Psoas muscle (tissue), 8 donors: ENCODE results near the gene VPS13D. TPM values are rescaled to one million over a fixed set of nuclear protein-coding genes. Genes with fewer than 3 reads are reported as not detected.
A peak's percentile ranks its signal among the peaks of the same experiment; 100 is the strongest.

ENCODE experiments used
- ATAC-seq, 4 donors: fragments of 200-7000 bp; cut with Tn5 transposase; one replicate each; pipeline ENCODE4 v1.9.1; 2020; ENCODE audit warnings: moderate library complexity in 3 of 4, mild to moderate bottlenecking in 2 of 4
- DNase-seq, 2 donors: peaks; one replicate each; pipeline ENCODE4 v3.0.0-alpha.2; 2020
- H3K27ac ChIP-seq: fragments of 200-600 bp; one replicate; pipeline ENCODE4 v1.8.0; 2022
- H3K27me3 ChIP-seq, 3 donors: fragments of 200-600 bp in 1 of 3; one replicate each; pipeline versions ENCODE4 v1.6.1 to v1.8.0; 2013 to 2022; ENCODE audit warnings: low read length in 2 of 3, mild to moderate bottlenecking in 2 of 3, moderate library complexity in 1 of 3; ENCODE audit not compliant: insufficient read depth in 3 of 3
- H3K36me3 ChIP-seq, 2 donors: fragments of 200-600 bp in 1 of 2; one replicate each; pipeline versions ENCODE4 v1.6.1 to v1.8.0; 2013 to 2022; ENCODE audit warnings: low read depth in 1 of 2, mild to moderate bottlenecking in 1 of 2, moderate library complexity in 1 of 2; ENCODE audit not compliant: insufficient read depth in 1 of 2
- H3K4me1 ChIP-seq: fragments of 200-600 bp; one replicate; pipeline ENCODE4 v1.8.0; 2022
- H3K4me3 ChIP-seq: fragments of 200-600 bp; one replicate; pipeline ENCODE4 v1.8.0; 2022; ENCODE audit warnings: mild to moderate bottlenecking
- H3K9me3 ChIP-seq: fragments of 200-600 bp; one replicate; pipeline ENCODE4 v1.8.0; 2022
- WGBS, 3 donors: extraction: QIAGEN DNeasy Blood & Tissue Kit; methylation state at CpG; one replicate each; pipeline versions ENCODE4 v1.1.6 to v1.1.7; 2013; 5-methylcytosine and 5-hydroxymethylcytosine counted together
- intact Hi-C, 2 donors: fragments of 100-400 bp; cut with DNase I; formaldehyde crosslinking; loops; one replicate each; pipeline versions ENCODE4 v1.11.0 to v1.14.2; 2022
- polyA plus RNA-seq, 3 donors: library from polyadenylated mRNA; stranded (reverse); fragments of 200-250 nt; gene quantifications; one replicate each; pipeline ENCODE4 v1.2.3, GENCODE V29; 2013
- total RNA-seq, 4 donors: library from RNA; stranded (reverse); fragmentation: NEBNext Ultra II Directional in 2 of 4; extraction: Animal tissue kit (Norgen Biotek cat#: 25700) in 2 of 4; gene quantifications; one replicate each; pipeline versions ENCODE4 v1.2.1 to v1.2.4, GENCODE V29; 2021 to 2023
- TF ChIP-seq, protein P1 (sequence below): fragments of 200-600 bp; IDR thresholded peaks from one replicate; pipeline ENCODE4 v1.8.0; 2022; ENCODE audit warnings: antibody characterized with exemption
- donor health status: healthy with polysubstance abuse.
- donor health status: DM: no; HTN: no; CAD: no; lungs with moderate emphysema.
- donor health status: Bipolar disorder and iron deficiency.
- donor health status: healthy.
- donor health status: DM: yes; HTN: yes; CAD: no.
- donor health status: DM: no; HTN: no; CAD: no.
- donor health status: DM: no; HTN: no; CAD: no.
- donor health status: DM: yes; HTN: yes; CAD: no.

Gene VPS13D
- total and polyA plus RNA-seq, 7 donors = 19.9 to 69.1 (median 45.3) TPM

DNA sequence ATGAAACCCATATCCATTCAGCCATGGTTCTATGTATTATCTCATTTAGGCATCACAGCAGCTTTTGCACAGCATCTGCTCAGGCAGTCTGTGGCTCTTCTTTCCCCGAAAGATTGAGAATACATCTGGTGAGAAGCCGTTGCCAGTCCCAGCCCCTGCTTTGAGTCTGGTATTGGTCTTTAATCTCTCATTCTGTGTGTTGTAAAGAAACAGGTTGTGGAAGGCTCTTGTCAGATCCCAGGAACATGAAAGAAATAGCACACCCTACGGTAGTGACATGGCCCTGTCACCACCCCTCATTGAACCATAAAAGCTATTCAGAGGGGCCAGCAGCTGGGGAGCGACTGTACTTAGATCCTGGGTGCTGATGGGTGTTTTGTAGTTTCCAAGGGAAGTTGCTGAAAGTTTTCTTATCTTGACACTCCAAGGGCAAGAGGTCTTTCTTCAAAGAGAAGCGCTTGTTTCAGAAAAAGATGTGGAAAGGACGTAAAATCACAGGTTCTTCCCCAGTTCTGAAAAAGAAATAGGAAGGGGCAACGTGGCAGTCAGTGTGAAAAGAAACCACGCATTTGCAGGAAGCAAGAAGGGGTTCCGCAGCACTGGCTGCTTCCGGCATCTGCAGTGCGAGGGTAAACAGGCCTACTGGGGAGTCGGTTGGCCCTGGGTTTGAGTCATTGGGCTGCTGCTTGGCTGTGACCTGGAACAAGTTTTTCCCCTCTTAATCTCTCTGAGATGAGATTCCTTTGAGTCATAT is 243.1 kb downstream of the VPS13D start:
- Histone ChIP-seq H3K4me3 (no peak overlapping the region), H3K9me3 (no peaks in the 10 kb centered on the region), H3K27me3 (no peaks in the 10 kb centered on the region), H3K4me1 (peaks cover 81% of the 10 kb centered on the region), H3K36me3 (no peaks in the 10 kb centered on the region), H3K27ac (peak overlapping the region; percentile 79)
- no peak for ATAC-seq
- no peak for DNase-seq
- intact Hi-C loops = no loop called here
- 70 to 71% (median 71%) methylated on average over 12 of the region's 12 CpGs for WGBS, 3 donors
- TF ChIP-seq, protein P1, sequence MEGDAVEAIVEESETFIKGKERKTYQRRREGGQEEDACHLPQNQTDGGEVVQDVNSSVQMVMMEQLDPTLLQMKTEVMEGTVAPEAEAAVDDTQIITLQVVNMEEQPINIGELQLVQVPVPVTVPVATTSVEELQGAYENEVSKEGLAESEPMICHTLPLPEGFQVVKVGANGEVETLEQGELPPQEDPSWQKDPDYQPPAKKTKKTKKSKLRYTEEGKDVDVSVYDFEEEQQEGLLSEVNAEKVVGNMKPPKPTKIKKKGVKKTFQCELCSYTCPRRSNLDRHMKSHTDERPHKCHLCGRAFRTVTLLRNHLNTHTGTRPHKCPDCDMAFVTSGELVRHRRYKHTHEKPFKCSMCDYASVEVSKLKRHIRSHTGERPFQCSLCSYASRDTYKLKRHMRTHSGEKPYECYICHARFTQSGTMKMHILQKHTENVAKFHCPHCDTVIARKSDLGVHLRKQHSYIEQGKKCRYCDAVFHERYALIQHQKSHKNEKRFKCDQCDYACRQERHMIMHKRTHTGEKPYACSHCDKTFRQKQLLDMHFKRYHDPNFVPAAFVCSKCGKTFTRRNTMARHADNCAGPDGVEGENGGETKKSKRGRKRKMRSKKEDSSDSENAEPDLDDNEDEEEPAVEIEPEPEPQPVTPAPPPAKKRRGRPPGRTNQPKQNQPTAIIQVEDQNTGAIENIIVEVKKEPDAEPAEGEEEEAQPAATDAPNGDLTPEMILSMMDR = no peak

DNA sequence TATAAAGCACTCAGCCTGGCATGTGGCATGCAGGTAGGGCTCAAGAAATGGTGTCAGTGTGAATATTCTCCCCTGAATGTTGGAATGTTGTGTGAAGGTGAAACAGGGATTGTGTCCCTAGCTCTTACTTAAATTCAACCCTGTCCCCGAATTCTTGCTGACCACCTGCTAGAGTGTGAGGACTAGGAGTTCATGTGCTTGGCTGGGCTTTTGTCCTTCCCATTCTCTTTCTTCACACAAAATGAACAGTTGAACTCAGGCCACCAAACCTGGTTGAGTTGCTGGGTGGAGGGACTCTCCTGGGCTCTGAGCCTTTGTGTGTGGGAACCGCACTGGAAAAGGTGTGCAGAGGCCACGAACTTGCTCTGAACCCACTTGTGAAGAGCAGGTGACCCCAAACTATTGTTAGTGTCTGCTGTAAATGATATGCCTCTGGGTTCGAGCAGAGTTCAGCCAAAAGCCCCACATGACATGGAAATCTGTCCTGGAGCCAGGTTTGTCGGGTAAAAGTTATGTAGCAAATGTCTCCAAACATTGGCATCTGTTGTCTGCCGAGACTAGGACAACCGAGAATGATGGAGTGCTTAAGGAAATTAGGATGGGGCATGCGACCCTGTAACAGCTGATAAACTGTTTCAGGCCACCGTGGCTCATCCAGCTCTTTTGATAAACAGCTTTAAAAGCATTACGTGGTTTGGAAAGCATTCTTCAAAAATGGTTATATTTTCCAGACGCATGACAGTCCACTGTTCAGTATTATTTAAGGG is 243.9 kb downstream of the VPS13D start:
- H3K4me3 ChIP-seq = no peak overlapping the region
- H3K27ac ChIP-seq = peak overlapping the region; percentile 79
- intact Hi-C loops = loop anchor here in 1 of 2 donors (1.0 kb wide), 1 partner anchor 144 kb away; no protein-coding TSS in a partner anchor
- DNase-seq = peak in 1 of 2 donors; percentile 28
- TF ChIP-seq, protein P1 = no peak
- H3K27me3 ChIP-seq = no peaks in the 10 kb centered on the region
- peak; percentile 34 to 61 (median 54) for ATAC-seq
- peaks cover 88% of the 10 kb centered on the region for H3K4me1 ChIP-seq
- no peaks in the 10 kb centered on the region for H3K36me3 ChIP-seq
- H3K9me3 ChIP-seq = no peaks in the 10 kb centered on the region
- 10 to 19% (median 15%) methylated on average over 11 of the region's 11 CpGs for WGBS, 3 donors

DNA sequence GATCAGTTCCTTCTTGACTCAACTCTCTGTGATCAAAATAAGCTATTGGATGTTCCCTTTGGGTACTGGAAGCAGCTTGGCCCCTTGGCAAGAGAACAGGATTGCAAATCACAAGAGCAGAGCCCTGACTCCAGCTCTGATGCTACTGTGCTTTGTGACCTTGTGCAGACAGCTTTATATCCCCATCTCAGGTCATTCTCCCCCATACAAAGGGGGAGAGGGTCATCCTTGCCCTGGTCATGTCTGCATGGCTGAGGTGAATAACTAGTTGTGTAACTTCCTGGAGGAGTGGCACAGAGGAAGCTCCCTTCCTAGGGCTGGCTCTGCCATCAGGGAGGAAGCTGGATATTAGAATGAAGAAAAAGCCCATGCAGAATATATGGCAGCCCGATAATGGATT is 245.3 kb downstream of the VPS13D start:
- peak; percentile 23 to 45 (median 40) for ATAC-seq
- TF ChIP-seq, protein P1 = no peak
- Histone ChIP-seq H3K27me3 (no peaks in the 10 kb centered on the region), H3K4me3 (no peak overlapping the region), H3K27ac (peak overlapping the region; percentile 79), H3K4me1 (peaks cover 89% of the 10 kb centered on the region), H3K36me3 (no peaks in the 10 kb centered on the region), H3K9me3 (no peaks in the 10 kb centered on the region)
- 0 to 13% (median 3%) methylated on average over 1 of the region's 1 CpG for WGBS, 3 donors
- no peak for DNase-seq
- intact Hi-C loops = loop anchor here in 1 of 2 donors (5.0 kb wide), 1 partner anchor 117 kb away; no protein-coding TSS in a partner anchor

DNA sequence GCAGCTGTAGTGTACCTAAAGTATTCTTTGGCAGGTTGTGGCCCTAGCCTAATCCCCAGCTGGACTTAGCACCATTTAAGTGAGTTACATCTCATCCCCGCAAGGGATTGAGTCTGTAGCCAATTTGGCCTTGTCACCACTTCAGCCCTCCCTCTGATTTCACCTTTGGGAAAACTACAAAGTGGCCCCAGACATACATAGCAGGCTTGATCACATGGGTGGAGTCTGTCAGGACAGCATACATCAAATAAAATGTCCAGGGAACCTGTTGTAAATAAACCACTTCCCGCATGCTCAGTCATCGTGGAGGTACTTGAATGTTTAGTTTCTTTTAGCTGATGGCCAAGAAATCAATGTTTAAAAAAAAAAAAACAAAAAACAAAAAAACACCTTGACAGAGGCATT is 245.7 kb downstream of the VPS13D start:
- no peak overlapping the region for H3K4me3 ChIP-seq
- no peaks in the 10 kb centered on the region for H3K36me3 ChIP-seq
- peaks cover 90% of the 10 kb centered on the region for H3K4me1 ChIP-seq
- peak overlapping the region; percentile 79 for H3K27ac ChIP-seq
- intact Hi-C loops = loop anchor here in 1 of 2 donors (5.0 kb wide), 1 partner anchor 117 kb away; no protein-coding TSS in a partner anchor
- H3K27me3 ChIP-seq = no peaks in the 10 kb centered on the region
- no peaks in the 10 kb centered on the region for H3K9me3 ChIP-seq
- peak; percentile 32 to 72 (median 48) for ATAC-seq
- no peak for DNase-seq
- WGBS, 3 donors = 17 to 24% (median 19%) methylated on average over 3 of the region's 3 CpGs
- TF ChIP-seq, protein P1 = no peak
